Gastrocnemius medialis (tissue), 4 donors: ENCODE data around the gene OR52J3. TPM values are rescaled to one million over a fixed set of nuclear protein-coding genes. Genes with fewer than 3 reads are reported as not detected.

ENCODE experiments used
- ATAC-seq, 2 donors: fragments of 150-250 bp; one replicate each; pipeline ENCODE4 v1.9.1; 2016
- DNase-seq, 2 donors: peaks; one replicate each; pipeline ENCODE4 v3.0.0-alpha.2; 2019
- H3K27ac ChIP-seq, 4 donors: fragments of 200-600 bp; sonication (generic); 1 replicate in 1 of 4; 2 replicates in 3 of 4; pipeline ENCODE4 v1.5.1; 2016 to 2018; ENCODE audit warnings: mild to moderate bottlenecking in 2 of 4, moderate library complexity in 1 of 4
- H3K27me3 ChIP-seq, 3 donors: fragments of 200-600 bp; sonication (generic) in 2 of 3; 1 replicate in 1 of 3; 2 replicates in 2 of 3; pipeline versions ENCODE4 v1.5.1 to v1.6.0; 2016 to 2019; ENCODE audit warnings: mild to moderate bottlenecking in 1 of 3, moderate library complexity in 1 of 3
- H3K36me3 ChIP-seq, 2 donors: fragments of 200-600 bp; sonication (generic) in 1 of 2; one replicate each; pipeline ENCODE4 v1.5.1; 2017 to 2018
- H3K4me1 ChIP-seq, 2 donors: fragments of 200-600 bp; sonication (generic) in 1 of 2; one replicate each; pipeline ENCODE4 v1.5.1; 2016 to 2017; ENCODE audit warnings: mild to moderate bottlenecking in 2 of 2
- H3K4me3 ChIP-seq, 4 donors: fragments of 200-600 bp; sonication (generic) in 3 of 4; 1 replicate in 1 of 4; 2 replicates in 3 of 4; pipeline ENCODE4 v1.5.1; 2016 to 2019; ENCODE audit warnings: mild to moderate bottlenecking in 2 of 4
- H3K9me3 ChIP-seq, 3 donors: fragments of 200-600 bp; sonication (generic) in 2 of 3; 1 replicate in 1 of 3; 2 replicates in 2 of 3; pipeline ENCODE4 v1.5.1; 2016 to 2019
- POLR2A ChIP-seq, 2 donors: fragments of 450-650 bp; IDR thresholded peaks; one replicate each; pipeline ENCODE4 v1.6.1; 2017; ENCODE audit warnings: antibody characterized with exemption in 2 of 2, mild to moderate bottlenecking in 2 of 2, moderate library complexity in 2 of 2
- in situ Hi-C, 4 donors: fragments of 200-750 bp; cut with MboI; loops; one replicate each; pipeline versions ENCODE4 v1.15.0 to v1.8.0; 2017; ENCODE audit warnings: low sequenced_read_pairs in 4 of 4
- intact Hi-C: fragments of 100-400 bp; cut with DNase I; formaldehyde crosslinking; loops from one replicate; pipeline ENCODE4 v1.15.1; 2023; ENCODE audit warnings: low total_unique reads
- total RNA-seq, 4 donors: library from RNA; depleted of rRNA; stranded (reverse); fragments of >200 nt; gene quantifications; one replicate each; pipeline versions ENCODE4 v1.1.0 to v1.2.3, GENCODE V29; 2016
- TF ChIP-seq, protein P1 (sequence below), 5 experiments: fragments of 450-650 bp in 3 of 5; fragments of 200-600 bp in 2 of 5; sonication (generic) in 2 of 5; IDR thresholded peaks in 4 of 5; conservative IDR thresholded peaks in 1 of 5; 1 replicate in 4 of 5; 2 replicates in 1 of 5; pipeline ENCODE4 v1.5.1; 2016 to 2019; ENCODE audit warnings: antibody characterized with exemption in 5 of 5, mild to moderate bottlenecking in 3 of 5, moderate library complexity in 3 of 5

Gene OR52J3
- total RNA-seq, 4 donors from 2014 or later: not detected

DNA sequence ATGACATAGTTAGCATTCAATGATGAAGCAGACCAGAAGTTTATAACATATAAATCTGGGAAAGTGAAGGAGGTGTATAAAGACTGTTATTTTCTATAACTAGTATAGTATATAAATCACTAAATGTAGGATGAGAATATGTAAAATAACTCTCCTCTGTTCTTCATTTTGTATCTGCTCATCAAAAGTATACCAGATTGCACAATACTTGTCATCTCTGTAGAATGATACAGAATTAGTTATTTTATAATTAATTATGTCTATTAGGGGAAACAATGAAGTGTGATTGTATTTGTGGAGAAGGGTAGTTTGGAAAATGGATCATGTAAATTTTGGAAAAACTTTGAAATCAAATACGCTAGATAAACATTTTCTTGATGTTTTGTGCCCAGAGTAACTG is 33.3 kb upstream of the OR52J3 start:
- Histone ChIP-seq H3K9me3 (no peaks in the 10 kb centered on the region), H3K27me3 (no peaks in the 10 kb centered on the region), H3K27ac (no peak overlapping the region), H3K36me3 (no peaks in the 10 kb centered on the region), H3K4me1 (no peaks in the 10 kb centered on the region), H3K4me3 (no peak overlapping the region)
- TF ChIP-seq, protein P1, sequence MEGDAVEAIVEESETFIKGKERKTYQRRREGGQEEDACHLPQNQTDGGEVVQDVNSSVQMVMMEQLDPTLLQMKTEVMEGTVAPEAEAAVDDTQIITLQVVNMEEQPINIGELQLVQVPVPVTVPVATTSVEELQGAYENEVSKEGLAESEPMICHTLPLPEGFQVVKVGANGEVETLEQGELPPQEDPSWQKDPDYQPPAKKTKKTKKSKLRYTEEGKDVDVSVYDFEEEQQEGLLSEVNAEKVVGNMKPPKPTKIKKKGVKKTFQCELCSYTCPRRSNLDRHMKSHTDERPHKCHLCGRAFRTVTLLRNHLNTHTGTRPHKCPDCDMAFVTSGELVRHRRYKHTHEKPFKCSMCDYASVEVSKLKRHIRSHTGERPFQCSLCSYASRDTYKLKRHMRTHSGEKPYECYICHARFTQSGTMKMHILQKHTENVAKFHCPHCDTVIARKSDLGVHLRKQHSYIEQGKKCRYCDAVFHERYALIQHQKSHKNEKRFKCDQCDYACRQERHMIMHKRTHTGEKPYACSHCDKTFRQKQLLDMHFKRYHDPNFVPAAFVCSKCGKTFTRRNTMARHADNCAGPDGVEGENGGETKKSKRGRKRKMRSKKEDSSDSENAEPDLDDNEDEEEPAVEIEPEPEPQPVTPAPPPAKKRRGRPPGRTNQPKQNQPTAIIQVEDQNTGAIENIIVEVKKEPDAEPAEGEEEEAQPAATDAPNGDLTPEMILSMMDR (IDR thresholded peaks at IDR 0.05 in 4 of 5, conservative IDR thresholded peaks at IDR 0.05 in 1 of 5): no peak
- TF ChIP-seq POLR2A (IDR thresholded peaks at IDR 0.05): no peak
- intact Hi-C loops (no loop called here), in situ Hi-C loops (loop anchor here in 1 of 4 donors (25.0 kb wide), 1 partner anchor 376 kb away; the partner anchor contains the start of genes OR51D1 and OR51E1)
- ATAC-seq (no peak), DNase-seq (no peak)

DNA sequence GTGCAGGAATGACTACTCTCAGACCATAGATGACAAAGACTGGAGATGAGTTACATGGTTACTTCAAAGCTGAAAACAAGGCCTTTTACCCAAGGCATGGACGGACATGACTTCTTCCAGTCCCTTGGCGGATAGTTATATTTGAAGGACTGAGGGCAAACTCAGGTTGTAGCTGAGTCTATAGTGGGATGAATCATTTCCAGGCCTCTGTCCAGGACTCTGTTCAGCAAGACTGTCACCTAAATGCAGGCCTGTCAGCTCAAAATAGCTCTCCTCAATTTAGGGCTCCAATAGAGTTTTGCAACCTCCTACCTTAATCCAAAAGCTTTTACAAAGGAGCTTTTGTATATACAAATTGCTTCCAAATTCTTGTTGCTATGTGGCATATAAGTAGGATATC is 24.3 kb upstream of the OR52J3 start:
- intact Hi-C loops (no loop called here), in situ Hi-C loops (loop anchor here in 1 of 4 donors (25.0 kb wide), 1 partner anchor 385 kb away; the partner anchor contains the start of genes OR51D1 and OR51E1)
- no peak for ATAC-seq
- no peak overlapping the region for H3K4me3 ChIP-seq
- no peak overlapping the region for H3K27ac ChIP-seq
- no peaks in the 10 kb centered on the region for H3K36me3 ChIP-seq
- no peaks in the 10 kb centered on the region for H3K4me1 ChIP-seq
- H3K27me3 ChIP-seq: no peaks in the 10 kb centered on the region
- no peak for TF ChIP-seq POLR2A (IDR thresholded peaks at IDR 0.05)
- TF ChIP-seq, protein P1 (IDR thresholded peaks at IDR 0.05 in 4 of 5, conservative IDR thresholded peaks at IDR 0.05 in 1 of 5): no peak
- DNase-seq: no peak
- H3K9me3 ChIP-seq: no peaks in the 10 kb centered on the region

DNA sequence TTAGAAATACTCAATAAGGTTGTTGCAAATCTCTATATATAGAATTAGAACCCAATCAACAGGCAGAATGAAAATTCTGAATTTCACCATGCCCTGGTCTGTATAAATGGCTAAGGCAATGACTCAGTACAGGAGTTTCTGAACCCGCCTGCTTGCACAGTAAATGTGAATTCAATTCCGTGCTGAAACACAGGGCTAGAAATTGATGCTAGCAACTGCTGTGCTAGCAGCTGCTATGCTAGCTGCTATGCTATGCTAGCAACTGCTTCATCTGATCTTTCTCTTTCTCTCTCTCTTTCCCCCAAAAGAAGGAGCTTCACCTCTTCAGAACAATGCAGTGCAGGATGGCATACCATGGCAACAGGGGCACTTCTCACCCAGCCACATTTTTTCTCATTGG is 9.7 kb upstream of the OR52J3 start:
- H3K36me3 ChIP-seq: no peaks in the 10 kb centered on the region
- intact Hi-C loops: no loop called here
- in situ Hi-C loops: no loop called here
- H3K4me3 ChIP-seq: no peak overlapping the region
- H3K27me3 ChIP-seq: no peaks in the 10 kb centered on the region
- H3K4me1 ChIP-seq: no peaks in the 10 kb centered on the region
- no peak for ATAC-seq
- no peak for DNase-seq
- H3K27ac ChIP-seq: no peak overlapping the region
- TF ChIP-seq, protein P1 (IDR thresholded peaks at IDR 0.05 in 4 of 5, conservative IDR thresholded peaks at IDR 0.05 in 1 of 5): no peak
- no peak for TF ChIP-seq POLR2A (IDR thresholded peaks at IDR 0.05)
- H3K9me3 ChIP-seq: no peaks in the 10 kb centered on the region

DNA sequence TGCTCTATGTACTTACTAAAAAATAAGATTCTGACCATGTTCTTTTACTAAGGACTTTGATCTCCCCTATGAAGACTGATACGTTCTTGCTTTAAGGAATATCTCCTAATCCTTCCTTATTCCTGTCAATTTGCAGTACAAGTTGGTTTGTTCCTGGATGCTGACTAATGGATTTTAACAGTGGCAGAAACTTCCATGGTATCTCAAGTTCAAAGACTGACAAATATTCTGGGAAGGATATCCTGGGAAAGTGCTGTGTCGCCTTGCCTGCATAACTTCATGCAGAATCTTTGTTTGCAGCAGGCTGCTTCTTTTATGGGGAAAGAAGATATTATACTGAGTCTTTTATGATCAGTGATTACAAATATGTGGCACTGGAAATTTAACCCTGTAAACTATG is 8.4 kb upstream of the OR52J3 start:
- no peak overlapping the region for H3K4me3 ChIP-seq
- intact Hi-C loops: no loop called here
- ATAC-seq (no peak), DNase-seq (no peak)
- in situ Hi-C loops: no loop called here
- H3K27ac ChIP-seq: no peak overlapping the region
- no peaks in the 10 kb centered on the region for H3K27me3 ChIP-seq
- H3K36me3 ChIP-seq: no peaks in the 10 kb centered on the region
- no peaks in the 10 kb centered on the region for H3K4me1 ChIP-seq
- no peaks in the 10 kb centered on the region for H3K9me3 ChIP-seq
- TF ChIP-seq, protein P1 (IDR thresholded peaks at IDR 0.05 in 4 of 5, conservative IDR thresholded peaks at IDR 0.05 in 1 of 5): no peak
- no peak for TF ChIP-seq POLR2A (IDR thresholded peaks at IDR 0.05)

DNA sequence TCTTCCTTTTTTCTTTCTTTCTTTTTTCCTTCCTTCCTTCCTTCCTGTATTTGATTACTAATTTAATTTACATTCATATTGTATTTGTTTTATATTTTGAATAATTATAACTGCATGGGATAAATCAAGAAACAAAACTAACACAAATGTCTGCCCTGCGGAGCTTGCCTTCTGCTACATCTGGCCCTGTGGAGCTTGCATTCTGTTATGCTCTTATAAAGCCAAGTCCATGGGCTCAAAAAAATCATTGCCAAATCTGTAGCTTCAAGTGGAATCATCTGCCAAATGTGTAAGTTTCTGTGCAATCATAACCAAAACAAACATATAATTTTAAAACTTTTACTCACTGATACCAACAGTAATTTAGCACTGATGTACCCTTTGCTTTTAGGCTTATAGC is 8.0 kb upstream of the OR52J3 start:
- ATAC-seq (no peak), DNase-seq (no peak)
- intact Hi-C loops (no loop called here), in situ Hi-C loops (no loop called here)
- H3K27ac ChIP-seq: no peak overlapping the region
- no peak overlapping the region for H3K4me3 ChIP-seq
- no peaks in the 10 kb centered on the region for H3K27me3 ChIP-seq
- H3K9me3 ChIP-seq: no peaks in the 10 kb centered on the region
- no peaks in the 10 kb centered on the region for H3K4me1 ChIP-seq
- TF ChIP-seq, protein P1 (IDR thresholded peaks at IDR 0.05 in 4 of 5, conservative IDR thresholded peaks at IDR 0.05 in 1 of 5): no peak
- no peak for TF ChIP-seq POLR2A (IDR thresholded peaks at IDR 0.05)
- no peaks in the 10 kb centered on the region for H3K36me3 ChIP-seq
